ENCODE results near the gene PROK2.

PROK2 gene

GRCh38 chr3:71787851-71788405 lies 3.0 kb upstream of the PROK2 start:
- H3K27ac ChIP-seq (ENCODE audit: low read depth, low read length), result no peak overlapping the region
- H3K4me1 ChIP-seq (ENCODE audit: control insufficient read depth, insufficient read depth, low read length), result peaks cover 29% of the 10 kb centered on the region
- no peaks in the 10 kb centered on the region for H3K36me3 ChIP-seq (ENCODE audit: control insufficient read depth, insufficient read depth, low read length)
- H3K9me3 ChIP-seq (ENCODE audit: control insufficient read depth, insufficient read depth, low read length), result no peaks in the 10 kb centered on the region
- H3K27me3 ChIP-seq (ENCODE audit: control insufficient read depth, insufficient read depth, low read length), result peaks cover 51% of the 10 kb centered on the region
- no peak overlapping the region for H3K9ac ChIP-seq (ENCODE audit: low read depth, low read length)
- H3K4me3 ChIP-seq (ENCODE audit: low read depth, low read length), result no peak overlapping the region

- H3K4me3 ChIP-seq (ENCODE audit: low read depth, low read length), result no peak overlapping the region
- H3K27me3 ChIP-seq (ENCODE audit: control insufficient read depth, insufficient read depth, low read length), result peaks cover 65% of the 10 kb centered on the region
- peaks cover 36% of the 10 kb centered on the region for H3K4me1 ChIP-seq (ENCODE audit: control insufficient read depth, insufficient read depth, low read length)
- H3K9me3 ChIP-seq (ENCODE audit: control insufficient read depth, insufficient read depth, low read length), result no peaks in the 10 kb centered on the region
- no peak overlapping the region for H3K9ac ChIP-seq (ENCODE audit: low read depth, low read length)
- H3K36me3 ChIP-seq (ENCODE audit: control insufficient read depth, insufficient read depth, low read length), result no peaks in the 10 kb centered on the region
- H3K27ac ChIP-seq (ENCODE audit: low read depth, low read length), result no peak overlapping the region
Observed at GRCh38 chr3:71786551-71786950, 1.6 kb upstream of the PROK2 start.

GRCh38 chr3:71786217-71786549 lies 1.2 kb upstream of the PROK2 start:
- Histone ChIP-seq H3K4me1 (ENCODE audit: control insufficient read depth, insufficient read depth, low read length) (peaks cover 36% of the 10 kb centered on the region), H3K36me3 (ENCODE audit: control insufficient read depth, insufficient read depth, low read length) (no peaks in the 10 kb centered on the region), H3K4me3 (ENCODE audit: low read depth, low read length) (peak overlapping the region; percentile 61; the same call in 1 of the 2 replicates), H3K27ac (ENCODE audit: low read depth, low read length) (no peak overlapping the region), H3K9me3 (ENCODE audit: control insufficient read depth, insufficient read depth, low read length) (no peaks in the 10 kb centered on the region), H3K27me3 (ENCODE audit: control insufficient read depth, insufficient read depth, low read length) (peaks cover 68% of the 10 kb centered on the region), H3K9ac (ENCODE audit: low read depth, low read length) (no peak overlapping the region)

DNA sequence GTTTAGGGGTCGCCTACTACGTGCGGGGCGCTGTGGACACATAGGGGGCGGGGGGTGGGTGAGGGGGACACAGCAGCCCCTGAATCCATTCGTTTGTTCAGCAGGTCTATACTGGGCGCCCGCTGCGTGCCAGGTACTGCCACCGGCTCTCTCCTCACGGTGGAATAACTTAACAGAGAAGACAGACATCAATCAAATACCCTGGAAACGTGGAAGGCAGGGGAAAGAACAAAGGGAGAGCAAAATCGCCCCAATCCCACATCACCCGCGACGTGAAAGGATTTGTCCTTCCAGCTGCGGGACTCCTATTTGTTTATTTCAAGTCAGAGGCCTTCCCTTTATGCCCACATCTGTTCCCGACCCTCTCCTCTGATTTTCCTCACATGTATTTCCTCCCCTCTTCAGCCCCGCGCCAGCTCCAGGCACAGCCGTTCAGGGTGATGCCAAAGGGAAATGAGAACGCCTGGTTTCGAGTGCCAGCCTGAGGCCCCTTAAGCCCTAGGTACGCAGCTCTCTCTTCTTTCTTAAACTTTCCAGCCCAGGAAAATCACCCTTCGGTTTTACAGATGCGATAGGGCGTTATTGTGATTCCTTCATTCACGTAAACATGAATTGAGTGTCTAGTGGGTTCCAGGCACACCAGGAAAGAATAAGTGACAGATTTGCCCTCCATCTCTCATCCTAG lies 726 bp upstream of the PROK2 start:
- Histone ChIP-seq H3K9me3 (ENCODE audit: control insufficient read depth, insufficient read depth, low read length) (no peaks in the 10 kb centered on the region), H3K36me3 (ENCODE audit: control insufficient read depth, insufficient read depth, low read length) (no peaks in the 10 kb centered on the region), H3K27ac (ENCODE audit: low read depth, low read length) (no peak overlapping the region), H3K27me3 (ENCODE audit: control insufficient read depth, insufficient read depth, low read length) (peaks cover 69% of the 10 kb centered on the region), H3K4me1 (ENCODE audit: control insufficient read depth, insufficient read depth, low read length) (peaks cover 38% of the 10 kb centered on the region), H3K4me3 (ENCODE audit: low read depth, low read length) (peak overlapping the region; percentile 61), H3K9ac (ENCODE audit: low read depth, low read length) (no peak overlapping the region)

DNA sequence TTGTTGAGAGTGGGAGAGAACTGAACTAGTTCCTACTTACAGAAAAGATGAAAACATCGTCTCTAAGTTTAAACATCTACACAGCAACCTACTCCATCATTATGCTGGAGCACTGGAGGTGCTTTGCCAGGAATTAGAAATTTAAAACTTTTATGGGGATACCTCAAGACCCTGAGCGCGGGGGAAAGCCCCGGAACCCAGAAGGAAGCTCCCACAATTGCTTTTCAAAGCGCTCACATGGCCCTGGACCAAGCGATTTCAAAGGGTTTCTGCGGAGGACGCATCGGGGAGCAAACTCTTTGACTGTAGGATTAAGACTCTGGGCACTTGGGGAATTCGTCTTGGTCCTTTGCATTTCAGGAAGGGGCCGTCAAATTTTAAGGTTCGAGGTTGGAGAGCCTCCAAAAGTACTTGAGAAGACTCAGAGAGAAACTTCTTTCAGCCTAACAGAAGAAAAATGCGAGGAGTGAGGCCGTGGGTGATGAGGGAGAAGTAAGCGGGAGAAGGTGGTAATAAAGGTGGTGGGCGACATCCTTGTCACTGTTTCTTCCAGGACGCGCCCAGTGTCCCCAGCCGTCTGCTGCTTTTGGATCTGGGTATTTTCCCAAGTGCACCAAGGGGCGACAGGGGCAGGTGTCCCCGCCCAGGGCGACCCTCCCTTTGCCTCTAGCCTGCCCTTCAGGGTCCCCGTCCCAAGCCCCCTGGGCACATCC lies 591 bp downstream of the PROK2 start:
- Histone ChIP-seq H3K4me1 (ENCODE audit: control insufficient read depth, insufficient read depth, low read length) (peaks cover 51% of the 10 kb centered on the region), H3K27ac (ENCODE audit: low read depth, low read length) (no peak overlapping the region), H3K4me3 (ENCODE audit: low read depth, low read length) (peak overlapping the region; percentile 61), H3K27me3 (ENCODE audit: control insufficient read depth, insufficient read depth, low read length) (peaks cover 69% of the 10 kb centered on the region), H3K36me3 (ENCODE audit: control insufficient read depth, insufficient read depth, low read length) (no peaks in the 10 kb centered on the region), H3K9me3 (ENCODE audit: control insufficient read depth, insufficient read depth, low read length) (no peaks in the 10 kb centered on the region), H3K9ac (ENCODE audit: low read depth, low read length) (peak overlapping the region; percentile 13; the same call in 1 of the 2 replicates)

- Histone ChIP-seq H3K4me3 (ENCODE audit: low read depth, low read length) (no peak overlapping the region), H3K9me3 (ENCODE audit: control insufficient read depth, insufficient read depth, low read length) (no peaks in the 10 kb centered on the region), H3K4me1 (ENCODE audit: control insufficient read depth, insufficient read depth, low read length) (peaks cover 56% of the 10 kb centered on the region), H3K36me3 (ENCODE audit: control insufficient read depth, insufficient read depth, low read length) (no peaks in the 10 kb centered on the region), H3K27me3 (ENCODE audit: control insufficient read depth, insufficient read depth, low read length) (peaks cover 69% of the 10 kb centered on the region), H3K27ac (ENCODE audit: low read depth, low read length) (no peak overlapping the region), H3K9ac (ENCODE audit: low read depth, low read length) (no peak overlapping the region)
Observed at GRCh38 chr3:71783152-71783551, 1.8 kb downstream of the PROK2 start.

GRCh38 chr3:71780430-71780829 lies 4.5 kb downstream of the PROK2 start:
- H3K9me3 ChIP-seq (ENCODE audit: control insufficient read depth, insufficient read depth, low read length), result no peaks in the 10 kb centered on the region
- no peak overlapping the region for H3K4me3 ChIP-seq (ENCODE audit: low read depth, low read length)
- H3K4me1 ChIP-seq (ENCODE audit: control insufficient read depth, insufficient read depth, low read length), result peaks cover 41% of the 10 kb centered on the region
- peak overlapping the region; percentile 76 for H3K27ac ChIP-seq (ENCODE audit: low read depth, low read length)
- no peaks in the 10 kb centered on the region for H3K36me3 ChIP-seq (ENCODE audit: control insufficient read depth, insufficient read depth, low read length)
- H3K9ac ChIP-seq (ENCODE audit: low read depth, low read length), result no peak overlapping the region
- H3K27me3 ChIP-seq (ENCODE audit: control insufficient read depth, insufficient read depth, low read length), result peaks cover 43% of the 10 kb centered on the region

GRCh38 chr3:71779674-71780377 lies 5.1 kb downstream of the PROK2 start:
- Histone ChIP-seq H3K27ac (ENCODE audit: low read depth, low read length) (peak overlapping the region; percentile 76), H3K9me3 (ENCODE audit: control insufficient read depth, insufficient read depth, low read length) (no peaks in the 10 kb centered on the region), H3K36me3 (ENCODE audit: control insufficient read depth, insufficient read depth, low read length) (no peaks in the 10 kb centered on the region), H3K27me3 (ENCODE audit: control insufficient read depth, insufficient read depth, low read length) (peaks cover 37% of the 10 kb centered on the region), H3K4me3 (ENCODE audit: low read depth, low read length) (no peak overlapping the region), H3K9ac (ENCODE audit: low read depth, low read length) (no peak overlapping the region), H3K4me1 (ENCODE audit: control insufficient read depth, insufficient read depth, low read length) (peaks cover 40% of the 10 kb centered on the region)

- H3K9ac ChIP-seq (ENCODE audit: low read depth, low read length), result no peak overlapping the region
- H3K27me3 ChIP-seq (ENCODE audit: control insufficient read depth, insufficient read depth, low read length), result peaks cover 22% of the 10 kb centered on the region
- H3K9me3 ChIP-seq (ENCODE audit: control insufficient read depth, insufficient read depth, low read length), result no peaks in the 10 kb centered on the region
- no peaks in the 10 kb centered on the region for H3K36me3 ChIP-seq (ENCODE audit: control insufficient read depth, insufficient read depth, low read length)
- H3K27ac ChIP-seq (ENCODE audit: low read depth, low read length), result no peak overlapping the region
- no peak overlapping the region for H3K4me3 ChIP-seq (ENCODE audit: low read depth, low read length)
- H3K4me1 ChIP-seq (ENCODE audit: control insufficient read depth, insufficient read depth, low read length), result peaks cover 37% of the 10 kb centered on the region
Observed at GRCh38 chr3:71778353-71778752, 6.6 kb downstream of the PROK2 start.

DNA sequence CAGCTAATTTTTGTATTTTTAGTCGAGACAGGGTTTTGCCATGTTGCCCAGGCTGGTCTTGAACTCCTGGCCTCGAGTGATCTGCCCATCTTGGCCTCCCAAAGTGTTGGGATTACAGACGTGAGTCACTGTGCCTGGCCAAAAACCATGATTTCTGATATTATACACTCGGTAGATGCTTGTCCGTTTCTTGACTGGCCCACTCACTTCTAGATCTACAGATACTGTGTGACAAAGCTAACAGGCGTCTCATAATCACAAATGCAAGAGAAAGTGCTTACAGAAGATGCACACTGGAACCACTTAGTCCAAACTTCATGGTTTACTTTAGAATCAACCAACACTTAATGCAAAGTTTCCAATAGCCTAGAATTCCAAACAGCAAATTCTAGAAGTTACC lies 8.4 kb downstream of the PROK2 start:
- Histone ChIP-seq H3K4me1 (ENCODE audit: control insufficient read depth, insufficient read depth, low read length) (peaks cover 37% of the 10 kb centered on the region), H3K36me3 (ENCODE audit: control insufficient read depth, insufficient read depth, low read length) (no peaks in the 10 kb centered on the region), H3K9me3 (ENCODE audit: control insufficient read depth, insufficient read depth, low read length) (no peaks in the 10 kb centered on the region), H3K27me3 (ENCODE audit: control insufficient read depth, insufficient read depth, low read length) (peaks cover 4% of the 10 kb centered on the region; the same call in 1 of the 2 replicates), H3K27ac (ENCODE audit: low read depth, low read length) (no peak overlapping the region), H3K4me3 (ENCODE audit: low read depth, low read length) (no peak overlapping the region), H3K9ac (ENCODE audit: low read depth, low read length) (no peak overlapping the region)

DNA sequence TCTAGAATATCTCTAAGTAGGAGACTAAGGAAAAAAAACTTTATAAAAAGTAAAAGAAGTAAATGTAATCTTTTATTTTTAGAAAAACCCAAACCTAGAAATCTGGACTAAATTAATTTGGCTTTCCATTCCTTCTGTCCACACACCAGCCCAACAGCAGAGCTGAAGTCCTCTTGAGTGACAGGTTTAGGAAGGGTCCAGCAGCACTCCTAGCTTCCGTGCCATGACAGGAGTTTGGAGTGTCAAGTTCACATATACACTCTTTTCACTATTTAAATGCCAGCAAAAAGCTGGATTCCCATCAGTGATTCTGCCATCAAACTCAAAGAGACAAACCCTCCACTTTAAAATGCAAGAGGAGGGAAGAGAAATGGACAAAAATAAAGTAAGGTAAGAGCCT lies 13.1 kb downstream of the PROK2 start:
- no peak overlapping the region for H3K27ac ChIP-seq (ENCODE audit: low read depth, low read length)
- H3K27me3 ChIP-seq (ENCODE audit: control insufficient read depth, insufficient read depth, low read length), result peaks cover 4% of the 10 kb centered on the region; the same call in 1 of the 2 replicates
- H3K4me3 ChIP-seq (ENCODE audit: low read depth, low read length), result peak overlapping the region; percentile 18; the same call in 1 of the 2 replicates
- H3K36me3 ChIP-seq (ENCODE audit: control insufficient read depth, insufficient read depth, low read length), result no peaks in the 10 kb centered on the region
- H3K9me3 ChIP-seq (ENCODE audit: control insufficient read depth, insufficient read depth, low read length), result no peaks in the 10 kb centered on the region
- H3K4me1 ChIP-seq (ENCODE audit: control insufficient read depth, insufficient read depth, low read length), result peaks cover 32% of the 10 kb centered on the region
- H3K9ac ChIP-seq (ENCODE audit: low read depth, low read length), result no peak overlapping the region
